HEK293 (cell line): Measurements from ENCODE around the gene FRMD8.

Experiments
- CTCF ChIA-PET: fragments of 350-600 bp; formaldehyde crosslinking; extraction: SDS; loops from one replicate; lab custom pipeline; 2021; ENCODE audit warnings: antibody characterized with exemption; lab: Yijun Ruan, JAX
- POLR2A ChIA-PET: fragments of 300-600 bp; formaldehyde crosslinking; extraction: SDS; loops from one replicate; lab custom pipeline; 2020; ENCODE audit warnings: antibody characterized with exemption, inconsistent platforms; lab: Yijun Ruan, JAX
- H3K27ac ChIP-seq: fragments of 200-500 bp; sonication (Bioruptor generic); 2 replicates; pipeline ENCODE4 v1.5.1; 2014; ENCODE audit warnings: low read depth, low read length, control low read depth, inconsistent platforms; ENCODE audit errors: extremely low read depth
- H3K36me3 ChIP-seq, 2 experiments: fragments of 200-500 bp in 1 of 2; sonication (Bioruptor generic) in 1 of 2; 1 replicate in 1 of 2; 2 replicates in 1 of 2; pipeline ENCODE4 v1.5.1; 2014 to 2017; ENCODE audit warnings: inconsistent platforms in 2 of 2, low read length in 2 of 2; ENCODE audit not compliant: control insufficient read depth in 2 of 2, insufficient read depth in 1 of 2
- H3K4me1 ChIP-seq: fragments of 200-500 bp; sonication (Bioruptor generic); 2 replicates; pipeline ENCODE4 v1.5.1; 2014; ENCODE audit warnings: mild to moderate bottlenecking, low read length, inconsistent platforms; ENCODE audit not compliant: control insufficient read depth, insufficient read depth
- H3K4me3 ChIP-seq: 2 replicates; pipeline ENCODE4 v1.5.1; 2011; ENCODE audit warnings: low read depth, mild to moderate bottlenecking, control low read depth, low read length, moderate library complexity
- H3K9me3 ChIP-seq: fragments of 200-500 bp; sonication (Bioruptor generic); 2 replicates; pipeline ENCODE4 v1.5.1; 2014; ENCODE audit warnings: low read depth, low read length, inconsistent platforms; ENCODE audit not compliant: control insufficient read depth, insufficient read depth
- BCL11A ChIP-seq: fragments of 450-650 bp; formaldehyde crosslinking; IDR thresholded peaks from 2 replicates; pipeline ENCODE4 v1.5.1; 2016; ENCODE audit warnings: low read depth, missing biosample characterization, missing genetic modification characterization
- GLIS2 ChIP-seq: fragments of 450-650 bp; formaldehyde crosslinking; IDR thresholded peaks from 2 replicates; pipeline ENCODE4 v1.5.1; 2016; ENCODE audit warnings: missing biosample characterization, missing genetic modification characterization
- HOXC10 ChIP-seq: sonication (generic); formaldehyde crosslinking; IDR thresholded peaks from 2 replicates; pipeline ENCODE4 v1.8.1; 2023; ENCODE audit warnings: mild to moderate bottlenecking, missing genetic modification reagents
- KLF10 ChIP-seq: fragments of 450-650 bp; IDR thresholded peaks from 2 replicates; pipeline ENCODE4 v1.5.1; 2018; ENCODE audit warnings: missing biosample characterization, mild to moderate bottlenecking, missing genetic modification characterization
- KLF16 ChIP-seq: fragments of 450-650 bp; formaldehyde crosslinking; IDR thresholded peaks from 2 replicates; pipeline ENCODE4 v1.5.1; 2017; ENCODE audit warnings: missing biosample characterization, missing genetic modification characterization
- WT1 ChIP-seq: fragments of 450-650 bp; formaldehyde crosslinking; IDR thresholded peaks from 2 replicates; pipeline ENCODE4 v1.5.1; 2016; ENCODE audit warnings: missing biosample characterization, missing genetic modification characterization
- ZBTB6 ChIP-seq: fragments of 450-650 bp; formaldehyde crosslinking; IDR thresholded peaks from 2 replicates; pipeline ENCODE4 v1.5.1; 2017; ENCODE audit warnings: missing biosample characterization, missing genetic modification characterization
- ZFP41 ChIP-seq: fragments of 450-650 bp; formaldehyde crosslinking; IDR thresholded peaks from 2 replicates; pipeline ENCODE4 v1.5.1; 2016; ENCODE audit warnings: missing biosample characterization, missing genetic modification characterization, borderline replicate concordance
- ZNF121 ChIP-seq: fragments of 450-650 bp; formaldehyde crosslinking; IDR thresholded peaks from 2 replicates; pipeline ENCODE4 v1.5.1; 2016; ENCODE audit warnings: missing biosample characterization, missing genetic modification characterization
- ZNF239 ChIP-seq: fragments of 450-650 bp; formaldehyde crosslinking; IDR thresholded peaks from 2 replicates; pipeline ENCODE4 v1.5.1; 2016; ENCODE audit warnings: missing biosample characterization, missing genetic modification characterization
- ZNF324 ChIP-seq: fragments of 450-650 bp; formaldehyde crosslinking; IDR thresholded peaks from 2 replicates; pipeline ENCODE4 v1.5.1; 2016; ENCODE audit warnings: missing biosample characterization, missing genetic modification characterization
- ZNF391 ChIP-seq: fragments of 450-650 bp; formaldehyde crosslinking; IDR thresholded peaks from 2 replicates; pipeline ENCODE4 v1.5.1; 2016; ENCODE audit warnings: low read depth, missing biosample characterization, missing genetic modification characterization, borderline replicate concordance
- ZNF513 ChIP-seq: fragments of 450-650 bp; IDR thresholded peaks from 2 replicates; pipeline ENCODE4 v1.5.1; 2018; ENCODE audit warnings: missing biosample characterization, missing genetic modification characterization
- ZNF549 ChIP-seq: fragments of 450-650 bp; IDR thresholded peaks from 2 replicates; pipeline ENCODE4 v1.5.1; 2018; ENCODE audit warnings: missing biosample characterization, missing genetic modification characterization, mild to moderate bottlenecking, inconsistent platforms, moderate library complexity
- ZNF558 ChIP-seq: fragments of 450-650 bp; formaldehyde crosslinking; IDR thresholded peaks from 2 replicates; pipeline ENCODE4 v1.5.1; 2016; ENCODE audit warnings: missing biosample characterization, missing genetic modification characterization
- ZNF664 ChIP-seq: fragments of 450-650 bp; formaldehyde crosslinking; IDR thresholded peaks from 2 replicates; pipeline ENCODE4 v1.5.1; 2016; ENCODE audit warnings: missing biosample characterization, missing genetic modification characterization
- ZSCAN4 ChIP-seq: fragments of 450-650 bp; formaldehyde crosslinking; IDR thresholded peaks from 2 replicates; pipeline ENCODE4 v1.5.1; 2017; ENCODE audit warnings: missing biosample characterization, missing genetic modification characterization

FRMD8 gene

GRCh38 chr11:65383778-65384177 lies 2.7 kb upstream of the FRMD8 start (continued):
- no peak for TF ChIP-seq ZNF391 (tag by site-specific recombination)
- TF ChIP-seq KLF10 (tag by site-specific recombination) = no peak

- H3K9me3 ChIP-seq = no peaks in the 10 kb centered on the region
- H3K4me1 ChIP-seq = peaks cover 6% of the 10 kb centered on the region; the same call in 1 of the 2 replicates
- ChIA-PET POLR2A (interaction anchor here (1.1 to 8.3 kb wide), 2 partner anchors 37 to 93 kb away, joined by 5 to 110 read pairs; partner anchors contain the start of gene NEAT1), CTCF (interaction anchor here (0.6 kb wide), 1 partner anchor 57 kb away, joined by 5 read pairs; no protein-coding TSS in a partner anchor)
- H3K4me3 ChIP-seq = no peak overlapping the region
- TF ChIP-seq ZBTB6 (tag by site-specific recombination) (peak; percentile 23; the same call in 1 of the 2 replicates), ZNF549 (tag by site-specific recombination) (no peak)
- H3K36me3 ChIP-seq = peaks cover 0 to 13% of the 10 kb centered on the region in 2 experiments; a peak in 1 of 3 replicates
- no peak overlapping the region for H3K27ac ChIP-seq
Observed at GRCh38 chr11:65384301-65384889, 2.0 kb upstream of the FRMD8 start.

GRCh38 chr11:65388731-65389130 lies 2.3 kb downstream of the FRMD8 start:
- H3K4me1 ChIP-seq = no peaks in the 10 kb centered on the region; the same call in 1 of the 2 replicates
- H3K27ac ChIP-seq = no peak overlapping the region
- no peaks in the 10 kb centered on the region for H3K9me3 ChIP-seq
- H3K4me3 ChIP-seq = no peak overlapping the region
- ChIA-PET CTCF (interaction anchor here (0.6 to 2.6 kb wide), 5 partner anchors 18 to 163 kb away, joined by 3 to 12 read pairs (median 4); no protein-coding TSS in a partner anchor), POLR2A (interaction anchor here (0.9 to 2.1 kb wide), 8 partner anchors 14 to 121 kb away, joined by 3 to 8 read pairs (median 4); partner anchors contain the start of gene NEAT1)
- TF ChIP-seq ZFP41 (tag by site-specific recombination) = no peak
- TF ChIP-seq ZNF324 (tag by site-specific recombination) = no peak
- no peak for TF ChIP-seq BCL11A (tag by site-specific recombination)
- no peak for TF ChIP-seq WT1
- TF ChIP-seq ZNF513 = no peak
- TF ChIP-seq ZNF664 = no peak
- no peak for TF ChIP-seq KLF16
- no peak for TF ChIP-seq ZNF121 (tag by site-specific recombination)
- TF ChIP-seq ZNF239 (tag by site-specific recombination) = no peak
- TF ChIP-seq ZSCAN4 (tag by site-specific recombination) = no peak
- no peak for TF ChIP-seq HOXC10
- no peak for TF ChIP-seq ZNF558
- TF ChIP-seq GLIS2 (tag by site-specific recombination) = no peak
- H3K36me3 ChIP-seq = peaks cover 0 to 39% of the 10 kb centered on the region in 2 experiments; a peak in 1 of 3 replicates
